ENCODE measurements around the gene LAMC2. TPM values are rescaled to one million over a fixed set of nuclear protein-coding genes. Genes with fewer than 3 reads are reported as not detected.
"Not testable (repeated sequence)": the region's sequence is repeated elsewhere in the genome, so short reads cannot be mapped to it uniquely, and the experiment has no call there.

The LAMC2 gene
- total RNA-seq, 4 donors from 2014 or later: 24.2 to 46.5 (median 35.5) TPM

DNA sequence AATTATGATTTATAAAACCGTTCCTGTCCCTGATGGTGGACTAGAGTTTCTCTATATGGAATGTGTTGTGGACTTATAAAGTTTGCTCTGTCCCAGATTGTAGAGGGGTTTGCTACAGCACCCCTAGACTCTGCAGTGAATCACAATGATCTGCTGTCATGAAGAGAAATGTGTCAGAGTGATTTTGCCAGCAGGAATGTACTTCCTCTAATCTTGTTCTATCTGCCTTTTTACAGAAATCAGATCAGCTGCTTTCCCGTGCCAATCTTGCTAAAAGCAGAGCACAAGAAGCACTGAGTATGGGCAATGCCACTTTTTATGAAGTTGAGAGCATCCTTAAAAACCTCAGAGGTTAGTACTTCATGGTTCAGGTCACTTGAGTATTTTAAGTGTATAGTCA is 52.0 kb downstream of the LAMC2 start:
- Histone ChIP-seq H3K36me3 (peaks cover 10% of the 10 kb centered on the region), H3K27ac (no peak overlapping the region), H3K9me3 (no peaks in the 10 kb centered on the region), H3K4me3 (no peak overlapping the region), H3K4me1 (peaks cover 33% of the 10 kb centered on the region), H3K27me3 (no peaks in the 10 kb centered on the region)
- DNase-seq (ENCODE audit: low spot score in 2 of 2): no peak
- TF ChIP-seq POLR2AphosphoS5 (IDR thresholded peaks at IDR 0.05) (no peak), EP300 (IDR thresholded peaks at IDR 0.05) (no peak), POLR2A (IDR thresholded peaks at IDR 0.05) (no peak)
- TF ChIP-seq, protein P1, sequence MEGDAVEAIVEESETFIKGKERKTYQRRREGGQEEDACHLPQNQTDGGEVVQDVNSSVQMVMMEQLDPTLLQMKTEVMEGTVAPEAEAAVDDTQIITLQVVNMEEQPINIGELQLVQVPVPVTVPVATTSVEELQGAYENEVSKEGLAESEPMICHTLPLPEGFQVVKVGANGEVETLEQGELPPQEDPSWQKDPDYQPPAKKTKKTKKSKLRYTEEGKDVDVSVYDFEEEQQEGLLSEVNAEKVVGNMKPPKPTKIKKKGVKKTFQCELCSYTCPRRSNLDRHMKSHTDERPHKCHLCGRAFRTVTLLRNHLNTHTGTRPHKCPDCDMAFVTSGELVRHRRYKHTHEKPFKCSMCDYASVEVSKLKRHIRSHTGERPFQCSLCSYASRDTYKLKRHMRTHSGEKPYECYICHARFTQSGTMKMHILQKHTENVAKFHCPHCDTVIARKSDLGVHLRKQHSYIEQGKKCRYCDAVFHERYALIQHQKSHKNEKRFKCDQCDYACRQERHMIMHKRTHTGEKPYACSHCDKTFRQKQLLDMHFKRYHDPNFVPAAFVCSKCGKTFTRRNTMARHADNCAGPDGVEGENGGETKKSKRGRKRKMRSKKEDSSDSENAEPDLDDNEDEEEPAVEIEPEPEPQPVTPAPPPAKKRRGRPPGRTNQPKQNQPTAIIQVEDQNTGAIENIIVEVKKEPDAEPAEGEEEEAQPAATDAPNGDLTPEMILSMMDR (IDR thresholded peaks at IDR 0.05): no peak
- 77% methylated on average over 2 of the region's 2 CpGs for WGBS

DNA sequence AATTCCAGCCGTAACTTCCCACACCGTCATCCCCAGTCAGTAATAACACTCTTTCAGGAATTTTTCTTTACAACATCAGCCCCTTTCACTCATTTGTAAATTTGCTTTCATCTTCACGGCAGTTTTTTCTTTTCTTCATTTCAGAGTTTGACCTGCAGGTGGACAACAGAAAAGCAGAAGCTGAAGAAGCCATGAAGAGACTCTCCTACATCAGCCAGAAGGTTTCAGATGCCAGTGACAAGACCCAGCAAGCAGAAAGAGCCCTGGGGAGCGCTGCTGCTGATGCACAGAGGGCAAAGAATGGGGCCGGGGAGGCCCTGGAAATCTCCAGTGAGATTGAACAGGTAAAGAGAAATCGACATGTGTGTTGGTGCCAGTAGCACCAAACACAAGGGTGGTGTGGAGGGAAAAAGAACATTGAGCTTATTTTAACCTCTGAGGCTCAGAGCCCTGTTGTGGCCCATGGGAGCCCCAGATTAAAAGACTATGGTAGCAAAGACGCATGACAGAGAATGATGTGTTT is 53.2 kb downstream of the LAMC2 start:
- H3K36me3 ChIP-seq: peaks cover 10% of the 10 kb centered on the region
- no peaks in the 10 kb centered on the region for H3K9me3 ChIP-seq
- 80% methylated on average over 7 of the region's 7 CpGs for WGBS
- H3K27me3 ChIP-seq: no peaks in the 10 kb centered on the region
- TF ChIP-seq POLR2AphosphoS5 (IDR thresholded peaks at IDR 0.05) (no peak), EP300 (IDR thresholded peaks at IDR 0.05) (no peak), POLR2A (IDR thresholded peaks at IDR 0.05) (no peak)
- TF ChIP-seq, protein P1 (IDR thresholded peaks at IDR 0.05): no peak
- H3K4me1 ChIP-seq: peaks cover 32% of the 10 kb centered on the region
- no peak overlapping the region for H3K4me3 ChIP-seq
- H3K27ac ChIP-seq: peak overlapping the region; percentile 87
- DNase-seq (ENCODE audit: low spot score in 2 of 2): no peak

DNA sequence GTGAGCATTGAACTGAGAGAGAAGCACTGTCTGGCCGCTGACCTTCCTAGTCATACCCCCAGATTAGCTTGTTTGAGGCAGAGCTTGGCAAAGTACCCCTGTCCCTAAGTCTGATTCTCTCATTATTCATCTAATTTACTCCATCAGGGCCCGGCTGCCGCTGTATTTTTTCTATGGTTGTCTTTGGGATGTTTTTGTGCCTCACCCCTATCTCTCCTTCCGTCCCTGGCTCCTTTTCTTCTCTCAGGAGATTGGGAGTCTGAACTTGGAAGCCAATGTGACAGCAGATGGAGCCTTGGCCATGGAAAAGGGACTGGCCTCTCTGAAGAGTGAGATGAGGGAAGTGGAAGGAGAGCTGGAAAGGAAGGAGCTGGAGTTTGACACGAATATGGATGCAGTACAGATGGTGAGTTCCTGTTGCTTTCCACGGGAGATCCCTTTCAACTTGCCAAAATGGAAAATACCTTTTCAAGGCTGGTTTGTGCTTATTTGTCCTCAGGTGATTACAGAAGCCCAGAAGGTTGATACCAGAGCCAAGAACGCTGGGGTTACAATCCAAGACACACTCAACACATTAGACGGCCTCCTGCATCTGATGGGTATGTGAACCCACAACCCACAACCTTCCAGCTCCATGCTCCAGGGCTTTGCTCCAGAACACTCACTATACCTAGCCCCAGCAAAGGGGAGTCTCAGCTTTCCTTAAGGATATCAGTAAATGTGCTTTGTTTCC is 53.9 kb downstream of the LAMC2 start:
- no peak for DNase-seq (ENCODE audit: low spot score in 2 of 2)
- no peak for TF ChIP-seq POLR2A (IDR thresholded peaks at IDR 0.05)
- no peak for TF ChIP-seq EP300 (IDR thresholded peaks at IDR 0.05)
- TF ChIP-seq, protein P1 (IDR thresholded peaks at IDR 0.05): no peak
- no peak for TF ChIP-seq POLR2AphosphoS5 (IDR thresholded peaks at IDR 0.05)
- no peaks in the 10 kb centered on the region for H3K27me3 ChIP-seq
- WGBS: 70% methylated on average over 8 of the region's 8 CpGs
- H3K36me3 ChIP-seq: peaks cover 10% of the 10 kb centered on the region
- no peaks in the 10 kb centered on the region for H3K9me3 ChIP-seq
- peak overlapping the region; percentile 87 for H3K27ac ChIP-seq
- H3K4me3 ChIP-seq: no peak overlapping the region
- H3K4me1 ChIP-seq: peaks cover 26% of the 10 kb centered on the region

DNA sequence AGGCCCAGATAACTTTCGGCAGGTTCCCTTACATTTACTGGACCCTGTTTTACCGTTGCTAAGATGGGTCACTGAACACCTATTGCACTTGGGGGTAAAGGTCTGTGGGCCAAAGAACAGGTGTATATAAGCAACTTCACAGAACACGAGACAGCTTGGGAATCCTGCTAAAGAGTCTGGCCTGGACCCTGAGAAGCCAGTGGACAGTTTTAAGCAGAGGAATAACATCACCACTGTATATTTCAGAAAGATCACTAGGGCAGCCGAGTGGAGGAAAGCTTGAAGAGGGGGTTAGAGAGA is 54.4 kb downstream of the LAMC2 start:
- H3K9me3 ChIP-seq: no peaks in the 10 kb centered on the region
- no peaks in the 10 kb centered on the region for H3K27me3 ChIP-seq
- TF ChIP-seq EP300 (IDR thresholded peaks at IDR 0.05) (no peak), POLR2AphosphoS5 (IDR thresholded peaks at IDR 0.05) (no peak), POLR2A (IDR thresholded peaks at IDR 0.05) (no peak)
- TF ChIP-seq, protein P1 (IDR thresholded peaks at IDR 0.05): no peak
- H3K27ac ChIP-seq: peak overlapping the region; percentile 87
- peaks cover 21% of the 10 kb centered on the region for H3K4me1 ChIP-seq
- H3K36me3 ChIP-seq: peaks cover 10% of the 10 kb centered on the region
- no peak for DNase-seq (ENCODE audit: low spot score in 2 of 2)
- WGBS: 95% methylated on average over 4 of the region's 4 CpGs
- H3K4me3 ChIP-seq: no peak overlapping the region

DNA sequence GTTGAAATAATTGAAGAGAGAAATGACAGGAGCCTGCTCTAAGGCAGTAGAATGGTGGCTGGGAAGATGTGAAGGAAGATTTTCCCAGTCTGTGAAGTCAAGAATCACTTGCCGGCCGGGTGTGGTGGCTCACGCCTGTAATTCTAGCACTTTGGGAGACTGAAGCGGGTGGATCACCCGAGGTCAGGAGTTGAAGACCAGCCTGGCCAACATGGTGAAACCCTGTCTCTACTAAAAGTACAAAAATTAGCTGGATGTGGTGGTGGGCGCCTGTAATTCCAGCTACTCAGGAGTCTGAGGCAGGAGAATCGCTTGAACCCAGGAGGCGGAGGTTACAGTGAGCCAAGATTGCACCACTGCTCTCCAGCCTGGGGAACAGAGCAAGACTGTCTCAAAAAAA is 54.8 kb downstream of the LAMC2 start:
- DNase-seq (ENCODE audit: low spot score in 2 of 2); H3K4me3 ChIP-seq; H3K27me3 ChIP-seq; H3K9me3 ChIP-seq: not testable (repeated sequence)
- WGBS: 89% methylated on average over 8 of the region's 8 CpGs
- Histone ChIP-seq H3K36me3 (peaks cover 10% of the 10 kb centered on the region), H3K27ac (peak overlapping the region; percentile 87), H3K4me1 (peaks cover 19% of the 10 kb centered on the region)
